ENCODE data around the gene NBEA.
"Not testable (repeated sequence)": the region's sequence is repeated elsewhere in the genome, so short reads cannot be mapped to it uniquely, and the experiment has no call there.

The NBEA gene

DNA sequence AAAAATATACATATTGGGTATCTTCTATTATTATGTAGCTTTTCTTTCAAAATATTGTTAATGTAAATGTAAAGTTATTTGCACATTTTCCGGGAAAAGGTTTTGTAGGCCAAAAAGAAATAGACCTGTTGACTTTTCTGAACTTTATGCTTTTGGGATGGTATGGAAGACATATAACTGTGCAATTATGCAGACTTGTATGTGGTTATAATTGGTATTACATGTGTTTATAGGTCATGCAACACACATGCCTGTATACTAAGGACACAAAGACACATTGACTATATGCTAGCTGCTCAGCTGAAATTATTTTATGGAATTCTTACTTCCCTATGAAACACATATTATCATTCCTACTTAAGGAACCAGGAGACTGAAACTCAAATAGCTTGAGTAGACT is 2.3 kb upstream of the NBEA start:
- no peaks in the 10 kb centered on the region for H3K9me3 Mint-ChIP-seq
- peaks cover 6% of the 10 kb centered on the region for H3K36me3 Mint-ChIP-seq (ENCODE audit: low read depth)
- H3K4me3 Mint-ChIP-seq, result no peak overlapping the region
- intact Hi-C loops (cut with micrococcal nuclease), result loop anchor here (5.0 kb wide), 1 partner anchor 223 kb away; no protein-coding TSS in a partner anchor
- peaks cover 57% of the 10 kb centered on the region for H3K27me3 Mint-ChIP-seq
- no peak overlapping the region for H3K27ac Mint-ChIP-seq
- H3K4me1 Mint-ChIP-seq (ENCODE audit: low read depth), result peaks cover 23% of the 10 kb centered on the region

- Mint-ChIP-seq H3K4me3 (peak overlapping the region; percentile 92), H3K36me3 (ENCODE audit: low read depth) (peaks cover 6% of the 10 kb centered on the region), H3K27me3 (peaks cover 58% of the 10 kb centered on the region), H3K4me1 (ENCODE audit: low read depth) (peaks cover 23% of the 10 kb centered on the region), H3K9me3 (no peaks in the 10 kb centered on the region), H3K27ac (no peak overlapping the region)
- intact Hi-C loops (cut with micrococcal nuclease), result loop anchor here (5.0 kb wide), 1 partner anchor 221 kb away; no protein-coding TSS in a partner anchor
These were observed 635 bp upstream of the NBEA start for GRCh38 chr13:34941436-34941834.

- intact Hi-C loops (cut with micrococcal nuclease), result loop anchor here (5.0 kb wide), 1 partner anchor 219 kb away; no protein-coding TSS in a partner anchor
- H3K9me3 Mint-ChIP-seq, result no peaks in the 10 kb centered on the region
- H3K4me3 Mint-ChIP-seq, result peak overlapping the region; percentile 92
- H3K4me1 Mint-ChIP-seq (ENCODE audit: low read depth), result peaks cover 23% of the 10 kb centered on the region
- peaks cover 57% of the 10 kb centered on the region for H3K27me3 Mint-ChIP-seq
- H3K27ac Mint-ChIP-seq, result peak overlapping the region; percentile 79
- H3K36me3 Mint-ChIP-seq (ENCODE audit: low read depth), result peaks cover 6% of the 10 kb centered on the region
These were observed 814 bp downstream of the NBEA start for GRCh38 chr13:34942732-34943435.

DNA sequence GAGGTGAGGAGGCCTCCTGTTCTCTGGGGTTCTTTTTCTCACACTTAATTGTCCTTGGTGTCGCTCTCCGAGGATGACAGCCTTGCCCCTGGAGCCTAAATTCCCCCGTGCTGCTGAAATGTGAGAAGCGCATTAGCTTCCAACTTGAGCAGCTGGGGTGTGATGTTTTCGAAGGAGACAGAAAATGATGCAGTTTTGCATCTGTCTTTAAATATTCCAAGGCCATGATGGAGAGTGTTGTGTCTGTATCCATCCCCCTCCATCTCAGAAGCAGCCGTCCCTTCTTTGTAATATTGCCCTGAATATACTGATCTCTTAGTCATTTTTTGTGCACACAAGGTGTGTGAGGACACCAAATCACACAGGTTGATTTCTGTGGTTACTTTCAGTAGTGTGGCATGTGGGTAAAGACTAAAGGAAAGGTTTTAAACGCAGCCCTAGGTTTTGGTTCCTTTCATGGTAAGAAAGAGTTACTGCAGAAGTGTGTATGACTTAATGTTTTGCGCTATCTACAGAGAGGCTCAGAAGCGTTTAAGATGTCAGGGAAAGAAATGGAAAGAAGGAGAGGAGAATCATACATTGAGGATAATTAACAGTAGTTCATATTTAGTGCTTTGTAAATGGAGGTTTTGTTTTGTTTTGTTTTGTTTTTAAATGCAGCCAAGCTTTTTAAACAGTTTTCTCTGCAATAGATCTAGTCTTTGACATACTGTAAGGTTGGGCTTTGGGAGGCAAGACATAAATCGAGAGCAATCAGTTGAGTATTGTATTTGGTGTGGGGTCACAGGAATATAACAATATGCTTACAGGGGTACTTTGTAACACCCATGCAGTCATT is 1.6 kb downstream of the NBEA start:
- H3K27ac Mint-ChIP-seq, result no peak overlapping the region
- H3K9me3 Mint-ChIP-seq, result no peaks in the 10 kb centered on the region
- H3K4me3 Mint-ChIP-seq, result peak overlapping the region; percentile 92
- H3K27me3 Mint-ChIP-seq, result peaks cover 56% of the 10 kb centered on the region
- intact Hi-C loops (cut with micrococcal nuclease), result loop anchor here (5.0 kb wide), 1 partner anchor 219 kb away; no protein-coding TSS in a partner anchor
- H3K36me3 Mint-ChIP-seq (ENCODE audit: low read depth), result peaks cover 6% of the 10 kb centered on the region
- peaks cover 23% of the 10 kb centered on the region for H3K4me1 Mint-ChIP-seq (ENCODE audit: low read depth)

DNA sequence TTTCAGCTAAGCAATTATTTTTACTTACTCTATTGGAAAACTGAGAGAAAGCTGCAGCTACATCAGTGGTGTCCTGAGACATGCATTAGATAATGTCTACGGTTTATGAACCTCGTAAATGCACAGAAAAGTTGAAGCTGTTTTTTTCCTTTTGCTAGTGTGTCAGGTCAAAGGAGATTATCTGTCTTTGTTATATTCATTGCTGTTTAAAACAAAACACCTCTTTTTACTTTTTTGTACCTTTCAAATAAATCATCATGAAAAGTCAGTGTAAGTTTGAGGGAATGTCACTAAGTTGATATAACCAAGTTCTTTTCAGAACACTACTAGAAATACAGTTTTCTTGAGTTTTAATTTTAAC is 2.2 kb downstream of the NBEA start:
- intact Hi-C loops (cut with micrococcal nuclease), result loop anchor here (5.0 kb wide), 1 partner anchor 218 kb away; no protein-coding TSS in a partner anchor
- H3K4me3 Mint-ChIP-seq, result no peak overlapping the region

DNA sequence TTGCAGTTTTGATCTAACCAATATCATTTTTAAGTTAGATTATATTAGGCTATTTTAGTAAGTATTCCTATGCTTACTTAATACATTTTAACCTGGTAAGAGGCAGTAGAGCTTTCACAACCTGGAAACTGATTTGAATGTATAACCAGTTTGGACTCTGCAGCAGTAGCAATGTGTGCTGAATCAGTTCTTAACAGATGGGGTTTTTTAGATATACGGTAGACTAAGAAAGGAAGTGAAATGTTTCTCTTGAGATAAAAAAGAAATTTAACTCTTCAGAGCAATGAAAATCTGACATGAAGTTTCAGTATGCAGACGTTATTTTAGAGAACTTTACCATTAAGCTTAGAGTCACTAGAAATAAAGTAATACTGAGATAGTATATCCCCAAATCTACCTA is 2.7 kb downstream of the NBEA start:
- Mint-ChIP-seq H3K4me3 (no peak overlapping the region), H3K27ac (no peak overlapping the region), H3K4me1 (ENCODE audit: low read depth) (peaks cover 23% of the 10 kb centered on the region), H3K36me3 (ENCODE audit: low read depth) (peaks cover 6% of the 10 kb centered on the region), H3K27me3 (peaks cover 52% of the 10 kb centered on the region), H3K9me3 (no peaks in the 10 kb centered on the region)
- intact Hi-C loops (cut with micrococcal nuclease), result loop anchor here (5.0 kb wide), 1 partner anchor 218 kb away; no protein-coding TSS in a partner anchor

More for the DNA sequence above, 2.2 kb downstream of the NBEA start:
- Mint-ChIP-seq H3K27ac (no peak overlapping the region), H3K27me3 (peaks cover 52% of the 10 kb centered on the region), H3K4me1 (ENCODE audit: low read depth) (peaks cover 23% of the 10 kb centered on the region), H3K36me3 (ENCODE audit: low read depth) (peaks cover 6% of the 10 kb centered on the region), H3K9me3 (no peaks in the 10 kb centered on the region)

- Mint-ChIP-seq H3K36me3 (ENCODE audit: low read depth) (no peaks in the 10 kb centered on the region), H3K4me3 (no peak overlapping the region), H3K4me1 (ENCODE audit: low read depth) (no peaks in the 10 kb centered on the region), H3K27me3 (peaks cover 1% of the 10 kb centered on the region), H3K27ac (no peak overlapping the region), H3K9me3 (peaks cover 18% of the 10 kb centered on the region)
- intact Hi-C loops (cut with micrococcal nuclease), result no loop called here
These were observed 9.5 kb downstream of the NBEA start for GRCh38 chr13:34951528-34951927.

GRCh38 chr13:34959489-34959888 is 17.4 kb downstream of the NBEA start:
- H3K4me1 Mint-ChIP-seq (ENCODE audit: low read depth), result no peaks in the 10 kb centered on the region
- intact Hi-C loops (cut with micrococcal nuclease), result no loop called here
- H3K4me3 Mint-ChIP-seq, result no peak overlapping the region
- H3K9me3 Mint-ChIP-seq, result peaks cover 2% of the 10 kb centered on the region
- H3K36me3 Mint-ChIP-seq (ENCODE audit: low read depth), result no peaks in the 10 kb centered on the region
- no peaks in the 10 kb centered on the region for H3K27me3 Mint-ChIP-seq
- no peak overlapping the region for H3K27ac Mint-ChIP-seq

DNA sequence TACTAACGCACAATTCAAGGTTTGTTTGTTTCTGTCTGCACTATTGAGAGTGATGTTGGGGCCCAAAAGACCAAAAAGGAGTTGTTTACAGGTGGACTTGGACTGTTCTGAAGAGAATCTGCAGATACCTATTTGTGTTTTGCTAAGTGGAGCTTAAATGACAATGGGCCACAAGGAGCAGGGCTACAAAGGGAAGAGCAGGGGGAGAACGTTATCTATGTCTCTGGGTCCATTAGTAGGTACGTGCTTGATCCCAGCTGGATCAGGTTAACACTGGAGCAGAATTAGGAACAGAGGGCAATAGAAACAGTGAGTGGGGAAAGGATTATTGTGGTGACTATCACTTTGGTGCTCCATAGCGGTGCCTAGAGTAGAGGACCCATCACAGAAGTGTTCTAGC is 22.5 kb downstream of the NBEA start:
- Mint-ChIP-seq H3K27me3 (no peaks in the 10 kb centered on the region), H3K27ac (no peak overlapping the region), H3K4me1 (ENCODE audit: low read depth) (no peaks in the 10 kb centered on the region), H3K36me3 (ENCODE audit: low read depth) (no peaks in the 10 kb centered on the region), H3K4me3 (no peak overlapping the region), H3K9me3 (peaks cover under 1% of the 10 kb centered on the region)
- intact Hi-C loops (cut with micrococcal nuclease), result no loop called here

- Mint-ChIP-seq H3K27me3 (no peaks in the 10 kb centered on the region), H3K36me3 (ENCODE audit: low read depth) (no peaks in the 10 kb centered on the region), H3K9me3 (peaks cover 30% of the 10 kb centered on the region), H3K4me1 (ENCODE audit: low read depth) (no peaks in the 10 kb centered on the region), H3K4me3 (no peak overlapping the region), H3K27ac (no peak overlapping the region)
- intact Hi-C loops (cut with micrococcal nuclease), result no loop called here
These were observed 25.9 kb downstream of the NBEA start for GRCh38 chr13:34967851-34968562.

DNA sequence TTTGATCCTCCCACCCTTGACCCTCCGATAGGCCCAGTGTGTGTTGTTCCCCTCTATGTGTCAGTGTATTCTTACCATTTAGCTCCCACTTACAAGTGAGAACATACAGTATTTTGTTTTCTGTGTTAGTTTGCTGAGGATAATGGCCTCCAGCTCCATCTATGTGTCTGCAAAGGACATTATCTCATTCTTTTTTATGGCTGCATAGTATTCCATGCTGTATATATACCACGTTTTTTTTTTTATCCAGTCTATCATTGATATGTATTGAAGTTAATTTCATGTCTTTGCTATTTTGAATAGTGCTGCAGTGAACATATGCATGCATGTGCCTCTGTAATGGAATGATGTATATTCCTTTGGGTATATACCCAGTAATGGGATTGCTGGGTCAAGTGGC is 27.5 kb downstream of the NBEA start:
- H3K27me3 Mint-ChIP-seq, result not testable (repeated sequence)

DNA sequence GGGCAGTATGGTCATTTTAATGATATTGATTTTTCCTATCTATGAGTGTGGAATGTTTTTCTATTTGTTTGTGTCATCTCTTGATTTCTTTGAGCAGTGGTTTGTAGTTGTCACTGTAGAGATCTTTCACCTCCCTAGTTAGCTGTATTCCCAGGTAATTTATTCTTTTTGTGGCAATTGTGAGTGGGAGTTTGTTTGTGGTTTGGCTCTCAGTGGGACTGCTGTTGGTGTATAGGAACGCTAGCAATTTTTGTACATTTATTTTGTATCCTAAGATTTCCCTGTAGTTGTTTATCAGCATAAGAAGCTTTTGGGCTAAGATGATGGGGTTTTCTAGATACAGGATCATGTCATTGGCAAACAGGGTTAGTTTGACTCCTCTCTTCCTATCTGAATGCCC is 28.9 kb downstream of the NBEA start:
- Mint-ChIP-seq H3K27me3 (no peaks in the 10 kb centered on the region), H3K9me3 (peaks cover 54% of the 10 kb centered on the region), H3K27ac (no peak overlapping the region), H3K36me3 (ENCODE audit: low read depth) (no peaks in the 10 kb centered on the region), H3K4me1 (ENCODE audit: low read depth) (no peaks in the 10 kb centered on the region), H3K4me3 (no peak overlapping the region)
- intact Hi-C loops (cut with micrococcal nuclease), result no loop called here

More for the DNA sequence above, 27.5 kb downstream of the NBEA start:
- intact Hi-C loops (cut with micrococcal nuclease); H3K27ac Mint-ChIP-seq; H3K36me3 Mint-ChIP-seq (ENCODE audit: low read depth); H3K4me3 Mint-ChIP-seq; H3K4me1 Mint-ChIP-seq (ENCODE audit: low read depth): not testable (repeated sequence)
- H3K9me3 Mint-ChIP-seq, result peaks cover 45% of the 10 kb centered on the region

- Mint-ChIP-seq H3K4me3 (no peak overlapping the region), H3K27ac (no peak overlapping the region), H3K9me3 (peaks cover 56% of the 10 kb centered on the region), H3K36me3 (ENCODE audit: low read depth) (no peaks in the 10 kb centered on the region), H3K4me1 (ENCODE audit: low read depth) (no peaks in the 10 kb centered on the region), H3K27me3 (no peaks in the 10 kb centered on the region)
- intact Hi-C loops (cut with micrococcal nuclease), result no loop called here
These were observed 29.4 kb downstream of the NBEA start for GRCh38 chr13:34971473-34971872.

GRCh38 chr13:34985199-34985598 is 43.1 kb downstream of the NBEA start:
- H3K4me3 Mint-ChIP-seq; intact Hi-C loops (cut with micrococcal nuclease); H3K4me1 Mint-ChIP-seq (ENCODE audit: low read depth); H3K27me3 Mint-ChIP-seq; H3K36me3 Mint-ChIP-seq (ENCODE audit: low read depth); H3K27ac Mint-ChIP-seq: not testable (repeated sequence)
- H3K9me3 Mint-ChIP-seq, result peaks cover 57% of the 10 kb centered on the region

Measured in dendritic cell treated with granulocyte-macrophage colony-stimulating factor and Interleukin-4, amounts not matched to agents 40 ng/mL and 50 ng/mL, for 4 days (primary cell).